ENCODE data around the gene RAB18.

- no peak for TF ChIP-seq POLR2A (IDR thresholded peaks at IDR 0.05)
- no peak for TF ChIP-seq CTCF (IDR thresholded peaks at IDR 0.05 in 4 of 5, conservative IDR thresholded peaks at IDR 0.05 in 1 of 5)
Observed at GRCh38 chr10:27485986-27486385, 18.1 kb upstream of the RAB18 start.

Measured in gastrocnemius medialis (tissue), 4 donors.